Measurements from ENCODE around the gene IRS2.
"Not testable (repeated sequence)": the region's sequence is repeated elsewhere in the genome, so short reads cannot be mapped to it uniquely, and the experiment has no call there.

The IRS2 gene

GRCh38 chr13:109755551-109755950, 30.8 kb downstream of the IRS2 start:
- DNase-seq (ENCODE audit: low spot score): no peak

GRCh38 chr13:109751477-109751876, 34.9 kb downstream of the IRS2 start:
- no peak for DNase-seq (ENCODE audit: low spot score)

DNA sequence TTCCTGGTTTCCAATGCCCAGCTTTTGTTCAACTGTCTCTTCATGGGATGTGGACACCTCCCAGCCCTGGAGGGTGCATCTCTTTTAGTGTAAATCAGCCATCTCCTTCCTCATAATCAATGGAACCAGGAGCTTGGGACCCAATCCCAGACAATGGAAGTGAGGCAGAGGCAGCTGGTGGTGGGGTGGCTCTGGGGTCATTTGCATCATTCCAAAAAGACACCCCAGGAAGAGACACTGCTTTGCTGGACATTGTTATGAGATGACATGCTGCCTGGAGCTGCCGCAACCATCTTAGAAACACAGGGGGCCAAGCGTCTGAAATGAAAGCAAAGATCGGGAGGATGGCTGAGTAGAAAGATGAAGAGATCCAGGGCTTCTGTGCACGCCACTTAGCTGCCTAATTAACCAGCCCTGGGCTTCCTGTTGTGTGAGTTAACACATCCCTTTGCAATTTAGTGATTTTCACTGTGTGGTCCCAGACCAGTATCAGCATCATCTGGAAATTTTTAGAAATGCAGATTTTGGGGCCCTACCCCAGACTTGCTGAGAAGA, 36.1 kb downstream of the IRS2 start:
- no peak for DNase-seq (ENCODE audit: low spot score)

GRCh38 chr13:109749365-109749764, 37.0 kb downstream of the IRS2 start:
- no peak for DNase-seq (ENCODE audit: low spot score)

- DNase-seq (ENCODE audit: low spot score): no peak
Measured at GRCh38 chr13:109748677-109749076, 37.7 kb downstream of the IRS2 start.

DNA sequence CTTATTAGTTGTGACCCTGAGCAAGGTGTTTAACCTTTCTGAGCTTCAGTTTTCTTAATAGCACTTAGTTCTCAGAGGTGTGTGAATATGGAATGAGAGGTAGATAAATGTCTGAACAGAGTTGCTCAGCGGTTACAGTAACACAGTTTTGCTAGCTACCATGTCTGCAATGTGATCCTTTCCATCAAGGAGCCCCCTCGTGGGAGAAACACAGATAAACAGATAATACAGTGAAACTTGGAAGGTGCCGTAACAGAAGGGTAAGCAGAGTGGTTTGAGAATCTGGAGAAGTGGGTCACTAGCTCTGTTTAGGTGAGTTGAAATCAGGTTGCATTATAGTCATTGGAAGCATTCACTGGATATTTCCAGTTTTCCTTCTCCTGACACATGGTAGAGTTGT, 38.9 kb downstream of the IRS2 start:
- no peak for DNase-seq (ENCODE audit: low spot score)

DNA sequence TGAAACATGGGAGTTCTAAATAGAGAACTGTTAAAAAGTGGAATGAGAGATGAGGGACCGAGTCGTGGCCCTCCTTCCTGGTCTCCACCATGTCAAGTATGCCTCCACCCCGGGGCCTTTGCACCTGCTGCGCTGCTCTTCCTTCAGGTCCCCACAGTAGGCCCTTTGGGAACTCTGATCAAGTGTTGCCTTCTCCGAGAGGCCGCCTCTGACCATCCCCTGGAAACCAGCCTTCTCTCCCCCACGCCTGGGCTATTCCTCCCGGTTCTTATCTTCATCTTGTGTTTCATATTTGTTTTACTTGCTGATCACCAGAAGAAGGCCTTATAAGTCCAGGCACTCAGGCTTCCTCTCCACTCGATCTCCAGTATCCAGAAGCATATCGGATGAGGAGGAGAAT, 40.0 kb downstream of the IRS2 start:
- no peak for DNase-seq (ENCODE audit: low spot score)

DNA sequence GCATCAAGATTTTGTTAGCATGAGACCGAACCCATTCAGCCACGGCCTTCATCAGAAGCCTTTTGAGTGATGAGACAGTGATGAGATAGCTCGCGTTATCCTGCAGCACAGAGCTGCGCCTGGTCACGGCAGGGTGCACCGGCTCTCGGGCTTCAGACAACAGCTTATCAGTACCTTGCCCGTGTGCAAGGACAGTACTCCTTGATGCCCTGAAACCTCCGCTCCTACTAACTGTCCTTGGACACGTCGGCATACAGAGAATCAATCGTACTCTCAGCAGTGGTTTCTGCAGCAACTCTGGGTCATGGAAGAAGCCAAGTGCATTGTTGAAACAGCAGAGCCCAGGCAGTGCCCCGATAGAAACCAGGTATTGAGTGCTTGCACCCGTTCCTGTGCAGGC, 40.7 kb downstream of the IRS2 start:
- DNase-seq (ENCODE audit: low spot score): no peak

DNA sequence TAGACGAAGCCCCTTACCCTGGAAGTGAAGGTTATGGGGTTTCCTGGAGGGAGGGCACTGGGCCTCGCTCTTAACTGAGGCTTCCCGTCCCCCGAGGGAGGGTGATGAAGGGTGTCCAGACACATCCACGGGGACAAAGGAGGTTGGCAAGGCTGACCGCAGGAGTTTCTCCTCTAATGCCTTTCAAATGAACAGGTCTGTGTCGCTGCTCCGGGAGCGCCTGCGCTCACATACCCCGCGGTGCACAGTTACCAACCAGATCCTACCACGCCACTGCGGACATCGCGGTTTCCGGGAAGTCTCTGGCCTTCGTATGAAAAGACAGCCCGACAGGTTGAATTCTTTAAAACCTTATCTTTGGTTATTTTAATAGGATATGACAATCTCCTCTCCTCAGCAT, 41.3 kb downstream of the IRS2 start:
- DNase-seq (ENCODE audit: low spot score): no peak

GRCh38 chr13:109744512-109745051, 41.8 kb downstream of the IRS2 start:
- no peak for DNase-seq (ENCODE audit: low spot score)

DNA sequence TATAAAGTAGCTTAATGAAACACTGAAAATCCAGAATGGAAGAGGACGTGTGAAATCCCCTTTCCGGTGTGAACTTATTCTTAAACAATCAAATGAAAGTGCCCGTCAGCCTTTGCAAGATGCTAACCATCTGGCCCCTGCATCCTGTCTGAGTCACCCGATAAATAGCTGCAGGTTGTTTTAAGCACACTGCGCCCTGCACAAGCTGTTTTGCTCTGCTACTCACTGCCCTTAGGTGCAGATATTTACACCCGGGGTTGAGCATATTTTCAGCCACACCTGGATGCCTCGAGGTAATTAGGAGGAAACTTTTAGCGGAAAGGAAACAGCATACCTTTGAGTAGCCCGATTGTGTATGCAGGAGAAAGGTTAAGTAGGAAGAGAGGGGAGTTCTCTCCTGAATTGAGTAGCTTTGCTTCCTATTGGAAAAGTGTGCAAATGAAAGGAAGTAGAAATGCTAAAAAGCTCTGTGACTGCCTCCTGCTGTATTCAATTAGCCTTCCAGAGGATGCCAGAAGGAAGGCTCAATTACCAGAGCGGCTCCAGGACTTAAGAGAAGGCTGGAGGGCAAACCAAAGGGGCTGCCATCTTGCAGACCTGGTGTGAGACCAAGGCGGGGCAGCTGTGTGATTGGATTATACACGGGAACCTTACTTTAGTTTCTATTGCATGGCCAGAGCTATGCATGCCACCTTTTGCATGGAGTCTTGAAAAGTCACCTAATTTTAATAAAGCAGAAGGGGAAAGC, 42.5 kb downstream of the IRS2 start:
- DNase-seq (ENCODE audit: low spot score): no peak

- no peak for DNase-seq (ENCODE audit: low spot score)
Measured at GRCh38 chr13:109741966-109742365, 44.4 kb downstream of the IRS2 start.

GRCh38 chr13:109740721-109741120, 45.7 kb downstream of the IRS2 start:
- no peak for DNase-seq (ENCODE audit: low spot score)

DNA sequence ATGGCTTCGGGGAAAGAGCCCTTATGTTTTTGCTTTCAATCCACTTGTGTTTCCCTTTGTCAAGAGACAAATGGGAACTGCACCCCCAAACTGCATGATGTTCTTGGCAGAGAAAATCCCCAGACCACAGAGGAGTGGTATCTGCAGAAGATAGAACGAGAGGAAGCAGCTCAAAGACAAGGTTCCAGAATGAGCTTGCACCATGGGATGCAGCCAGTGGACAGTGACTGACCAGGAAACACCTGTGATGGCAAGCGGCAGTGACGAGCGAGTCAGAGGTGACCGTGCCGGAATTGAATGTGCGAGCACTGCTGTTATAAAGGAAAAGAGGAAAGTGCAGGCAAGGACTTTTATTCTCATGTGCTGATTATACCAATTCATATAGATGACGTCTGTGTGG, 46.3 kb downstream of the IRS2 start:
- no peak for DNase-seq (ENCODE audit: low spot score)

- no peak for DNase-seq (ENCODE audit: low spot score)
Measured at GRCh38 chr13:109738298-109738746, 48.1 kb downstream of the IRS2 start.

- DNase-seq (ENCODE audit: low spot score): no peak
Measured at GRCh38 chr13:109737606-109738005, 48.8 kb downstream of the IRS2 start.

- DNase-seq (ENCODE audit: low spot score): no peak
Measured at GRCh38 chr13:109737046-109737573, 49.3 kb downstream of the IRS2 start.

DNA sequence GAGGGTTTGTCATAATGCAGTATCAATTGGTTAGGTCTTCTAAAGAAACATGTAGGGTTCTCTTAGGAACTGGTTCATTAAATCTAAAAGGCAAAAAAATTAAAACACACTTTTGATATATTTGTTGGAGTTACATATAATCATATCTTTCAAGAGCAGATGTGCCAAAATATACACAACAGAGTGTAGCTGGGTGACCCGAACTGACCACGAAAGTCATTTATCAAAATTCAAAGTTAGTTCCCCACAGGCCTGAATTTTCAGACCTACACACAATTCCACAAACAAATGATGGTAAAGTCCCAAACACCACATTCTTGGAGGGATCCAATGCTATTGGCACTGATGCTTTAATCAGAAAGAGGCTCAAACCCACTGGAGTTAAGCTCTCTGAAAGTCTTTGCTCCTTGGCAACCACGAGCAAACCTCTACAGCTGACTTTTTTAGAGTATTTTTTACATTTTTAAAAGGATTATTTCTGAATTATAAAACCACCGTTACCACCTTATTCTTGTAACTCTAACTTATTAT, 50.9 kb downstream of the IRS2 start:
- DNase-seq (ENCODE audit: low spot score): no peak

- no peak for DNase-seq (ENCODE audit: low spot score)
Measured at GRCh38 chr13:109734002-109734785, 52.2 kb downstream of the IRS2 start.

- no peak for DNase-seq (ENCODE audit: low spot score)
Measured at GRCh38 chr13:109733550-109733949, 52.8 kb downstream of the IRS2 start.

- not testable (repeated sequence) for DNase-seq (ENCODE audit: low spot score)
Measured at GRCh38 chr13:109732470-109733170, 53.8 kb downstream of the IRS2 start.
